ENCODE results near the gene HMG20A. TPM values are rescaled to one million over a fixed set of nuclear protein-coding genes. Genes with fewer than 3 reads are reported as not detected.
"Not testable (repeated sequence)": the region's sequence is repeated elsewhere in the genome, so short reads cannot be mapped to it uniquely, and the experiment has no call there.

HMG20A gene
- total RNA-seq, 4 donors from 2014 or later: 20.7 to 42.2 (median 31.2) TPM

- Histone ChIP-seq H3K9me3 (no peaks in the 10 kb centered on the region), H3K36me3 (no peaks in the 10 kb centered on the region), H3K4me1 (peaks cover 12 to 21% (median 19%) of the 10 kb centered on the region in 4 donors), H3K4me3 (no peak overlapping the region), H3K27me3 (no peaks in the 10 kb centered on the region), H3K27ac (replicated peaks in 1 of 4) (no peak overlapping the region)
- TF ChIP-seq POLR2A (IDR thresholded peaks at IDR 0.05; ENCODE audit: low read depth) (no peak), POLR2AphosphoS5 (IDR thresholded peaks at IDR 0.05) (no peak), EP300 (IDR thresholded peaks at IDR 0.05) (no peak), CTCF (IDR thresholded peaks at IDR 0.05) (no peak)
- WGBS: 93% methylated on average over 4 of the region's 4 CpGs
- no peak for DNase-seq (ENCODE audit: extremely low spot score)
- intact Hi-C loops (cut with DNase I): no loop called here
Observed at GRCh38 chr15:77406846-77407245, 13.8 kb upstream of the HMG20A start.

- no peak for DNase-seq (ENCODE audit: extremely low spot score)
- WGBS: 75% methylated on average over 4 of the region's 4 CpGs
- Histone ChIP-seq H3K4me1 (peaks cover 0 to 38% (median 23%) of the 10 kb centered on the region in 4 donors), H3K27me3 (no peaks in the 10 kb centered on the region), H3K36me3 (no peaks in the 10 kb centered on the region), H3K4me3 (no peak overlapping the region), H3K27ac (replicated peaks in 1 of 4) (no peak overlapping the region), H3K9me3 (no peaks in the 10 kb centered on the region)
- intact Hi-C loops (cut with DNase I): no loop called here
- TF ChIP-seq CTCF (IDR thresholded peaks at IDR 0.05): no peak
- no peak for TF ChIP-seq POLR2A (IDR thresholded peaks at IDR 0.05; ENCODE audit: low read depth)
- no peak for TF ChIP-seq POLR2AphosphoS5 (IDR thresholded peaks at IDR 0.05)
- no peak for TF ChIP-seq EP300 (IDR thresholded peaks at IDR 0.05)
Observed at GRCh38 chr15:77409259-77410156, 11.2 kb upstream of the HMG20A start.

DNA sequence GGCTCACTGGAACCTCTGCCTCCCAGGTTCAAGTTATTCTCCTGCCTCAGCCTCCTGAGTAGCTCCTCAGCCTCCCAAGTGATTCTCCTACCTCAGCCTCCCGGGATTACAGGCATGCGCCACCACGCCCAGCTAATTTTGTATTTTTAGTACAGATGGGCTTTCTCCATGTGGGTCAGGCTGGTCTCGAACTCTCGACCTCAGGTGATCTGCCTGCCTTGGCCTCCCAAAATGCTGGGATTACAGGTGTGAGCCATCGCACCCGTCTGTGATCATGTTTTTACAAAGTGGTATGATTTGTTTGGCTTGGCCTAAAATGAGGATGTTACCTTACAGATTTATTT lies 10.6 kb upstream of the HMG20A start:
- H3K36me3 ChIP-seq; H3K9me3 ChIP-seq; H3K27me3 ChIP-seq; H3K4me3 ChIP-seq; DNase-seq (ENCODE audit: extremely low spot score); intact Hi-C loops (cut with DNase I); H3K27ac ChIP-seq (replicated peaks in 1 of 4): not testable (repeated sequence)
- WGBS: 95% methylated on average over 7 of the region's 7 CpGs
- peaks cover 1 to 38% (median 24%) of the 10 kb centered on the region in 4 donors for H3K4me1 ChIP-seq

GRCh38 chr15:77410701-77411618 lies 9.7 kb upstream of the HMG20A start:
- Histone ChIP-seq H3K4me3 (no peak overlapping the region), H3K9me3 (no peaks in the 10 kb centered on the region), H3K27me3 (no peaks in the 10 kb centered on the region), H3K36me3 (no peaks in the 10 kb centered on the region), H3K4me1 (peaks cover 9 to 40% (median 30%) of the 10 kb centered on the region in 4 donors), H3K27ac (replicated peaks in 1 of 4) (no peak overlapping the region)
- intact Hi-C loops (cut with DNase I): no loop called here
- no peak for DNase-seq (ENCODE audit: extremely low spot score)
- WGBS: 90% methylated on average over 7 of the region's 7 CpGs
- TF ChIP-seq EP300 (IDR thresholded peaks at IDR 0.05): no peak
- no peak for TF ChIP-seq CTCF (IDR thresholded peaks at IDR 0.05)
- TF ChIP-seq POLR2AphosphoS5 (IDR thresholded peaks at IDR 0.05): no peak
- TF ChIP-seq POLR2A (IDR thresholded peaks at IDR 0.05; ENCODE audit: low read depth): no peak

DNA sequence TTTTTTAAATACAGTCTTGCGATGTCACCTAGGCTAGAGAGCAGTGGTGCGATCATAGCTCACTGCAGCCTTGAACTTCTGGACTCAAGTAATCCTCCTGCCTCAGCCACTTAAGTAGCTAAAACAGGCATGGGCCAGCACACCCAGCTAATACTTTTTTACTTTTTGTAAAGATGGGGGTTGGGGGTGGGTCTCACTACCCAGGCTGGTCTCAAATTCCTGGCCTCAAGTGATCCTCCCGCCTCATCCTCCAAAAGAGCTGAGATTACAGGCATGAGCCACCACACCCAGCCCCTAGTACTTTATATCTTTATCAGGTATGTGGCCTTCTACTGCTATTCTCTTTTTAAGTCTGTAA lies 9.1 kb upstream of the HMG20A start:
- Histone ChIP-seq H3K4me1 (peaks cover 16 to 43% (median 36%) of the 10 kb centered on the region in 4 donors), H3K27ac (replicated peaks in 1 of 4) (no peak overlapping the region), H3K27me3 (no peaks in the 10 kb centered on the region), H3K9me3 (no peaks in the 10 kb centered on the region), H3K36me3 (no peaks in the 10 kb centered on the region), H3K4me3 (no peak overlapping the region)
- intact Hi-C loops (cut with DNase I): no loop called here
- DNase-seq (ENCODE audit: extremely low spot score): no peak
- TF ChIP-seq POLR2A (IDR thresholded peaks at IDR 0.05; ENCODE audit: low read depth) (no peak), CTCF (IDR thresholded peaks at IDR 0.05) (no peak), POLR2AphosphoS5 (IDR thresholded peaks at IDR 0.05) (no peak), EP300 (IDR thresholded peaks at IDR 0.05) (no peak)
- WGBS: 100% methylated on average over 3 of the region's 3 CpGs
